H1 (cell line): ENCODE results near the gene TTC23. TPM values are rescaled to one million over a fixed set of nuclear protein-coding genes. Genes with fewer than 3 reads are reported as not detected.

Source experiments
- CTCF ChIA-PET: fragments of 300-600 bp; sonication (Branson Sonifier 250); formaldehyde crosslinking; loops from one replicate; lab custom pipeline; 2021; ENCODE audit not compliant: partially characterized antibody; lab: Charles Lee
- POLR2A ChIA-PET: fragments of 300-600 bp; sonication (Branson Sonifier 250); formaldehyde crosslinking; loops from one replicate; lab custom pipeline; 2021; ENCODE audit warnings: inconsistent platforms; ENCODE audit not compliant: partially characterized antibody; lab: Charles Lee
- DNase-seq, 2 experiments: peaks; one replicate each; pipeline versions ENCODE4 v3.0.0 to v3.0.0-alpha.2; 2010 to 2022; ENCODE audit warnings: low spot score in 2 of 2, low read depth in 1 of 2, mixed read lengths in 1 of 2
- FAIRE-seq: peaks from 2 replicates; lab custom pipeline; 2011; peaks lifted over from hg19 to GRCh38; lab: Jason Lieb, UNC
- H2AFZ ChIP-seq: 2 replicates; pipeline ENCODE4 v1.8.1; 2012; ENCODE audit warnings: low read length, inconsistent platforms
- H2AK5ac ChIP-seq: 2 replicates; pipeline ENCODE4 v1.6.1; 2013; ENCODE audit warnings: low read depth, low read length
- H2BK120ac ChIP-seq: replicated peaks from 2 replicates; pipeline ENCODE3; 2013; ENCODE audit warnings: low read depth, low read length, inconsistent platforms
- H2BK12ac ChIP-seq: 2 replicates; pipeline ENCODE4 v1.6.1; 2013; ENCODE audit warnings: low read depth, low read length
- H2BK15ac ChIP-seq: 2 replicates; pipeline ENCODE4 v1.6.1; 2013; ENCODE audit warnings: low read length
- H2BK20ac ChIP-seq: 2 replicates; pipeline ENCODE4 v1.6.1; 2013; ENCODE audit warnings: low read length
- H2BK5ac ChIP-seq: 2 replicates; pipeline ENCODE4 v1.6.1; 2013; ENCODE audit warnings: low read depth, low read length
- H3K14ac ChIP-seq: 2 replicates; pipeline ENCODE4 v1.6.1; 2013; ENCODE audit warnings: inconsistent platforms; ENCODE audit not compliant: insufficient read length
- H3K18ac ChIP-seq: 2 replicates; pipeline ENCODE4 v1.6.1; 2013; ENCODE audit warnings: low read length; ENCODE audit errors: extremely low read depth
- H3K23ac ChIP-seq: 2 replicates; pipeline ENCODE4 v1.6.1; 2013; ENCODE audit warnings: inconsistent platforms; ENCODE audit not compliant: insufficient read length
- H3K23me2 ChIP-seq: 2 replicates; pipeline ENCODE4 v1.6.1; 2013; ENCODE audit warnings: low read depth, low read length
- H3K27ac ChIP-seq: 2 replicates; pipeline ENCODE4 v1.6.1; 2011; ENCODE audit warnings: low read depth, low read length, inconsistent platforms
- H3K27me3 ChIP-seq, 4 experiments: replicated peaks in 1 of 4; 1 replicate in 1 of 4; 2 replicates in 3 of 4; pipeline versions ENCODE4 v1.6.1 to v1.8.1; 2011 to 2013; ENCODE audit warnings: low read length in 3 of 4, mild to moderate bottlenecking in 3 of 4, inconsistent platforms in 2 of 4, mixed read lengths in 2 of 4, moderate library complexity in 1 of 4; ENCODE audit not compliant: control insufficient read depth in 3 of 4, insufficient read depth in 3 of 4; ENCODE audit errors: extremely low read depth in 1 of 4
- H3K36me3 ChIP-seq, 4 experiments: 2 replicates each; pipeline versions ENCODE4 v1.6.1 to v1.8.1; 2011 to 2013; ENCODE audit warnings: mild to moderate bottlenecking in 4 of 4, low read length in 3 of 4, moderate library complexity in 2 of 4, control low read depth in 1 of 4, inconsistent platforms in 1 of 4; ENCODE audit not compliant: insufficient read depth in 4 of 4, control insufficient read depth in 2 of 4
- H3K4ac ChIP-seq: replicated peaks from 2 replicates; pipeline ENCODE3; 2013; ENCODE audit warnings: low read length, low read depth, mixed read lengths, inconsistent platforms; ENCODE audit not compliant: insufficient read length
- H3K4me1 ChIP-seq, 4 experiments: replicated peaks in 1 of 4; 1 replicate in 1 of 4; 2 replicates in 3 of 4; pipeline versions ENCODE4 v1.6.1 to v1.8.1; 2011 to 2013; ENCODE audit warnings: low read length in 3 of 4, inconsistent platforms in 2 of 4, mixed read lengths in 1 of 4; ENCODE audit not compliant: insufficient read depth in 4 of 4, control insufficient read depth in 3 of 4
- H3K4me2 ChIP-seq, 2 experiments: 2 replicates each; pipeline versions ENCODE4 v1.6.1 to v1.8.1; 2011 to 2013; ENCODE audit warnings: low read depth in 2 of 2, low read length in 2 of 2, control low read depth in 1 of 2, inconsistent platforms in 1 of 2, mild to moderate bottlenecking in 1 of 2; ENCODE audit not compliant: insufficient read depth in 1 of 2
- H3K4me3 ChIP-seq, 4 experiments: fragments of 200-600, 300-600 bp in 1 of 4; sonication (generic), shearing (Covaris generic), sonication (Bioruptor Twin) in 1 of 4; 2 replicates each; pipeline versions ENCODE4 v1.5.1 to v1.8.1; 2011 to 2016; ENCODE audit warnings: low read length in 4 of 4, low read depth in 3 of 4, control low read depth in 2 of 4, inconsistent platforms in 2 of 4, mild to moderate bottlenecking in 2 of 4, mixed read lengths in 1 of 4, moderate library complexity in 1 of 4; ENCODE audit not compliant: insufficient read depth in 2 of 4; ENCODE audit errors: extremely low read depth in 1 of 4
- H3K56ac ChIP-seq: replicated peaks from 2 replicates; pipeline ENCODE3; 2013; ENCODE audit warnings: low read depth, mild to moderate bottlenecking, mixed read lengths, low read length, inconsistent platforms; ENCODE audit not compliant: insufficient read length
- H3K79me1 ChIP-seq: 2 replicates; pipeline ENCODE4 v1.6.1; 2013; ENCODE audit warnings: low read depth, low read length, control low read depth
- H3K79me2 ChIP-seq, 2 experiments: 2 replicates each; pipeline versions ENCODE4 v1.6.1 to v1.8.1; 2012 to 2013; ENCODE audit warnings: low read length in 2 of 2, mild to moderate bottlenecking in 2 of 2, inconsistent platforms in 1 of 2; ENCODE audit not compliant: insufficient read depth in 2 of 2, control insufficient read depth in 1 of 2
- H3K9ac ChIP-seq, 4 experiments: replicated peaks in 1 of 4; 1 replicate in 1 of 4; 2 replicates in 3 of 4; pipeline versions ENCODE4 v1.6.1 to v1.8.1; 2011 to 2013; ENCODE audit warnings: low read depth in 3 of 4, low read length in 3 of 4, control low read depth in 2 of 4, mild to moderate bottlenecking in 2 of 4, moderate library complexity in 2 of 4, inconsistent platforms in 1 of 4; ENCODE audit errors: extremely low read depth in 1 of 4
- H3K9me3 ChIP-seq, 2 experiments: 2 replicates each; pipeline versions ENCODE4 v1.6.1 to v1.8.1; 2012 to 2013; ENCODE audit warnings: mild to moderate bottlenecking in 2 of 2, moderate library complexity in 2 of 2, control low read depth in 1 of 2, inconsistent platforms in 1 of 2, low read depth in 1 of 2, low read length in 1 of 2, mixed read lengths in 1 of 2; ENCODE audit not compliant: insufficient read depth in 2 of 2
- H4K20me1 ChIP-seq, 2 experiments: replicated peaks in 1 of 2; 2 replicates each; pipeline versions ENCODE3 to v1.8.1; 2011 to 2013; ENCODE audit warnings: inconsistent platforms in 2 of 2, low read length in 2 of 2, mild to moderate bottlenecking in 1 of 2; ENCODE audit not compliant: insufficient read depth in 2 of 2, control insufficient read depth in 1 of 2
- H4K5ac ChIP-seq: 2 replicates; pipeline ENCODE4 v1.6.1; 2013; ENCODE audit warnings: low read length, low read depth, mixed read lengths, inconsistent platforms; ENCODE audit not compliant: insufficient read length
- H4K8ac ChIP-seq: 2 replicates; pipeline ENCODE4 v1.8.0; 2013; ENCODE audit warnings: mild to moderate bottlenecking, moderate library complexity, low read length, inconsistent platforms; ENCODE audit not compliant: insufficient read depth; ENCODE audit errors: extremely low read depth
- H4K91ac ChIP-seq: replicated peaks from 2 replicates; pipeline ENCODE3; 2013; ENCODE audit warnings: low read length, mixed read lengths, inconsistent platforms; ENCODE audit not compliant: insufficient read length
- ATF3 ChIP-seq: IDR thresholded peaks from 2 replicates; pipeline ENCODE4 v1.6.1; 2011; ENCODE audit warnings: low read depth, mild to moderate bottlenecking, low read length; ENCODE audit not compliant: insufficient read depth
- BACH1 ChIP-seq: IDR thresholded peaks from 2 replicates; pipeline ENCODE4 v1.6.1; 2012; ENCODE audit warnings: low read length, improper control_type of control experiment
- CBX8 ChIP-seq: fragments of 300-800, 300-1000 bp; sonication (generic); IDR thresholded peaks from 2 replicates; pipeline ENCODE4 v1.7.1; 2016; ENCODE audit warnings: low read depth, low read length, borderline replicate concordance
- CHD2 ChIP-seq: IDR thresholded peaks from 2 replicates; pipeline ENCODE4 v1.6.1; 2012; ENCODE audit warnings: low read length, improper control_type of control experiment
- CTBP2 ChIP-seq: IDR thresholded peaks from 2 replicates; pipeline ENCODE4 v1.7.0; 2011; ENCODE audit warnings: borderline replicate concordance, mild to moderate bottlenecking, moderate library complexity, mixed read lengths, low read length; ENCODE audit not compliant: insufficient read depth, insufficient read length
- FOSL1 ChIP-seq: IDR thresholded peaks from 2 replicates; pipeline ENCODE4 v1.6.1; 2011; ENCODE audit warnings: mild to moderate bottlenecking, low read depth, low read length, moderate library complexity; ENCODE audit not compliant: insufficient read depth
- GABPA ChIP-seq: IDR thresholded peaks from 2 replicates; pipeline ENCODE4 v1.6.1; 2011; ENCODE audit warnings: mild to moderate bottlenecking, low read length, moderate library complexity, borderline replicate concordance; ENCODE audit not compliant: insufficient read depth
- HDAC2 ChIP-seq, 2 experiments: fragments of 300-600 bp in 1 of 2; sonication (generic) in 1 of 2; IDR thresholded peaks; 2 replicates each; pipeline ENCODE4 v1.6.1; 2011 to 2012; ENCODE audit warnings: low read depth in 2 of 2, low read length in 2 of 2, mild to moderate bottlenecking in 2 of 2, moderate library complexity in 2 of 2, borderline replicate concordance in 1 of 2, inconsistent platforms in 1 of 2
- JUND ChIP-seq: IDR thresholded peaks from 2 replicates; pipeline ENCODE4 v1.6.1; 2011; ENCODE audit warnings: mild to moderate bottlenecking, improper control_type of control experiment, low read length
- KDM4A ChIP-seq: IDR thresholded peaks from one replicate; pipeline ENCODE4 v1.7.1; 2012; ENCODE audit warnings: low read depth, mild to moderate bottlenecking, moderate library complexity, low read length, inconsistent platforms; ENCODE audit not compliant: severe bottlenecking
- PHF8 ChIP-seq: fragments of 200-600 bp; sonication (generic); conservative IDR thresholded peaks from 2 replicates; pipeline ENCODE4 v1.7.1; 2012; ENCODE audit warnings: low read depth, mild to moderate bottlenecking, inconsistent platforms, low read length, moderate library complexity
- SP1 ChIP-seq: IDR thresholded peaks from 2 replicates; pipeline ENCODE4 v1.6.1; 2011; ENCODE audit warnings: low read depth, low read length
- TCF12 ChIP-seq: IDR thresholded peaks from 2 replicates; pipeline ENCODE4 v1.6.1; 2011; ENCODE audit warnings: low read depth, mild to moderate bottlenecking, low read length
- YY1 ChIP-seq: IDR thresholded peaks from 2 replicates; pipeline ENCODE4 v1.6.1; 2011; ENCODE audit warnings: low read depth, mild to moderate bottlenecking, low read length
- WGBS, 2 experiments: shearing (Covaris generic) in 1 of 2; methylation state at CpG; one replicate each; pipeline versions ENCODE4 v1.1.6 to v1.1.7; 2013 to 2015; ENCODE audit warnings: low lambda C conversion rate in 2 of 2, mixed read lengths in 2 of 2, inconsistent platforms in 1 of 2, low coverage in 1 of 2, missing lambda C conversion rate in 1 of 2; ENCODE audit not compliant: insufficient replicate concordance in 2 of 2, insufficient coverage in 1 of 2, insufficient read length in 1 of 2; ENCODE audit errors: extremely low coverage in 1 of 2, missing lambda C conversion rate in 1 of 2; 5-methylcytosine and 5-hydroxymethylcytosine counted together
- polyA plus RNA-seq, 7 experiments: library from polyadenylated mRNA; depleted of rRNA in 3 of 7; stranded (reverse) in 5 of 7; unstranded in 2 of 7; fragments of >200 nt in 5 of 7; fragments of 200-250 nt in 2 of 7; gene quantifications; 1 replicate in 5 of 7; 2 replicates in 1 of 7; 4 replicates in 1 of 7; pipeline versions ENCODE4 v1.2.1 to v1.2.3, GENCODE V29; 2011 to 2013; ENCODE audit warnings: missing spikeins in 2 of 7, mixed read lengths in 2 of 7
- total RNA-seq: library from RNA; stranded (reverse); fragmentation: NEBNext Ultra II Directional; extraction: Animal tissue kit (Norgen Biotek cat#: 25700); gene quantifications from 2 replicates; pipeline ENCODE4 v1.2.1, GENCODE V29; 2021

Gene TTC23
- total and polyA plus RNA-seq, 2 of the 8 experiments (the other 6 are each of a cell fraction or from before 2014, with no cell fraction given) = 4.8 to 23.0 TPM

GRCh38 chr15:99250001-99250400 is 620 bp upstream of the TTC23 start:
- Histone ChIP-seq H2BK5ac (no peak overlapping the region), H2BK20ac (no peak overlapping the region), H3K9me3 (no peaks in the 10 kb centered on the region), H3K4me1 (peaks cover 0 to 3% (median under 1%) of the 10 kb centered on the region in 4 experiments; a peak in 4 of 7 replicates), H3K27ac (no peak overlapping the region), H2AFZ (no peak overlapping the region), H4K91ac (no peak overlapping the region), H4K20me1 (no peaks in the 10 kb centered on the region), H3K14ac (no peak overlapping the region), H4K5ac (no peak overlapping the region), H3K9ac (no peak overlapping the region), H3K4me2 (peak overlapping the region; percentile 60 to 86), H2BK12ac (no peak overlapping the region), H3K18ac (no peak overlapping the region), H3K4me3 (peak overlapping the region; percentile 10 to 89 (median 81); a peak in 7 of 8 replicates), H3K4ac (no peak overlapping the region), H2BK15ac (no peak overlapping the region), H3K27me3 (no peaks in the 10 kb centered on the region), H3K23ac (no peak overlapping the region), H3K23me2 (peaks cover 5% of the 10 kb centered on the region; the same call in 1 of the 2 replicates), H3K56ac (no peak overlapping the region), H2AK5ac (no peak overlapping the region), H3K79me2 (peaks cover 0 to 22% of the 10 kb centered on the region in 2 experiments; a peak in 2 of 4 replicates), H3K79me1 (peaks cover 4% of the 10 kb centered on the region; the same call in 1 of the 2 replicates), H2BK120ac (no peak overlapping the region), H3K36me3 (no peaks in the 10 kb centered on the region; a peak in 1 of 8 replicates), H4K8ac (no peak overlapping the region)
- DNase-seq (no peak), FAIRE-seq (no peak)
- CTCF ChIA-PET = no interaction called here
- 30% methylated on average over 4 of the region's 4 CpGs; no CpG with 5 or more reads in 1 of the 2 experiments for WGBS, 2 experiments
- POLR2A ChIA-PET = no interaction called here
- TF ChIP-seq JUND (no peak), ATF3 (no peak), CHD2 (no peak), YY1 (no peak), CBX8 (no peak), TCF12 (no peak), BACH1 (no peak), PHF8 (no peak), GABPA (no peak), FOSL1 (no peak), CTBP2 (no peak), SP1 (no peak), HDAC2 (IDR thresholded peaks at IDR 0.05; ENCODE audit: borderline replicate concordance in 1 of 2, low read depth in 2 of 2, low read length in 2 of 2) (no peak), KDM4A (no peak)
